OCI-LY7 (cell line): ENCODE measurements around the gene ABCB9.

ENCODE experiments used
- EZH2phosphoT487 ChIP-seq: fragments of 200-600 bp; sonication (generic); IDR thresholded peaks from 2 replicates; pipeline ENCODE4 v1.6.1; 2018; ENCODE audit warnings: low read depth, borderline replicate concordance, mild to moderate bottlenecking, mixed run types, antibody characterized with exemption, low read length, moderate library complexity, mixed read lengths
- TF ChIP-seq, protein P1 (sequence below): fragments of 200-600 bp; sonication (generic); conservative IDR thresholded peaks from 2 replicates; pipeline ENCODE4 v1.5.1; 2014; ENCODE audit warnings: mild to moderate bottlenecking, antibody characterized with exemption, low read length, moderate library complexity, mixed read lengths

DNA sequence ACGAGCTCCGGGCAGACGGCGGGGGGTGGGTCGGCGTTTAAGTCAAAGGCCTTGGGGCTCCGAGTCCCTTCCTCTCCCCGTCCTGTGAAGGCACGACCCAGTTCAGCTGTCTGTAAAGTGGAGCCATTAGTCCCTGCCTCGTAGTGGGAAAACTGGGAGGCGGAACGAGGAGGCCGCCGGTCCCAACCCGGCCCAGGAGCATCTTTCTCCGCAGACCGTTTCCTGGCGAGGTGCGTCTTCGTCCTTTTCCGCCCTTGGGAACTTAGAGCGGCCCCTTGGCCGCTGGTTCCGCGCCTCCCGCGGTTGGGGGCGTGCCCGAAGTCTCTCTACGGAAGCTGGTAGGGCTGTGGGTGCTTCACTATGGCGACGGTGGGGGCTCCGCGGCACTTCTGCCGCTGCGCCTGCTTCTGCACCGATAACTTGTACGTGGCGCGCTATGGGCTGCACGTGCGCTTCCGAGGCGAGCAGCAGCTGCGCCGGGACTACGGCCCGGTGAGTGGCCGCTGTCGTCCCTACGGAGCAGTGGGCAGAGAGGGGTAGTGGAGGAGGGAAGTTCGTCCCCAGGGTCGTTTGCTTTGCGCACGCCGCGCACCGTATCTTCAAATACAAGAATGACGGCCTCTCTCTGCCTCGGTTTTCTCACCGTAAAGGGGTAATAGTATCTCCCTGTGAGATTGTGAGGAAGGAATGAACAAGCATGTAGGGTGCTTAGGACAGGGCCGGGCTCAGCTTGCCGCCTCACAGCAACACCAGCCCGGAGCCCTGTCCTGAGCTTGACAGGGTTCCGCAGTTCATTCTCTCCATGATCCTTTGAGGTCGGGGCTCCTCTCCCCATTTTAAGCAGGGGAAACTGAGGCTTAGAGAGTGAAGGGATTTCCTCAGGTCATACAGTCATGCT lies 8.9 kb upstream of the ABCB9 start, which contains the start of gene OGFOD2:
- TF ChIP-seq, protein P1, sequence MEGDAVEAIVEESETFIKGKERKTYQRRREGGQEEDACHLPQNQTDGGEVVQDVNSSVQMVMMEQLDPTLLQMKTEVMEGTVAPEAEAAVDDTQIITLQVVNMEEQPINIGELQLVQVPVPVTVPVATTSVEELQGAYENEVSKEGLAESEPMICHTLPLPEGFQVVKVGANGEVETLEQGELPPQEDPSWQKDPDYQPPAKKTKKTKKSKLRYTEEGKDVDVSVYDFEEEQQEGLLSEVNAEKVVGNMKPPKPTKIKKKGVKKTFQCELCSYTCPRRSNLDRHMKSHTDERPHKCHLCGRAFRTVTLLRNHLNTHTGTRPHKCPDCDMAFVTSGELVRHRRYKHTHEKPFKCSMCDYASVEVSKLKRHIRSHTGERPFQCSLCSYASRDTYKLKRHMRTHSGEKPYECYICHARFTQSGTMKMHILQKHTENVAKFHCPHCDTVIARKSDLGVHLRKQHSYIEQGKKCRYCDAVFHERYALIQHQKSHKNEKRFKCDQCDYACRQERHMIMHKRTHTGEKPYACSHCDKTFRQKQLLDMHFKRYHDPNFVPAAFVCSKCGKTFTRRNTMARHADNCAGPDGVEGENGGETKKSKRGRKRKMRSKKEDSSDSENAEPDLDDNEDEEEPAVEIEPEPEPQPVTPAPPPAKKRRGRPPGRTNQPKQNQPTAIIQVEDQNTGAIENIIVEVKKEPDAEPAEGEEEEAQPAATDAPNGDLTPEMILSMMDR, result no peak
- TF ChIP-seq EZH2phosphoT487, result no peak
